HFF-Myc (cell line): ENCODE data around the gene CMTM3.
"Not testable (repeated sequence)": the region's sequence is repeated elsewhere in the genome, so short reads cannot be mapped to it uniquely, and the experiment has no call there.

Source experiments
- DNase-seq: peaks from one replicate; pipeline ENCODE4 v3.0.0-alpha.2; 2011; ENCODE audit warnings: low read depth; ENCODE audit errors: extremely low read depth
- H3K4me3 ChIP-seq: replicated peaks from 2 replicates; pipeline ENCODE4 v1.5.1; 2011; ENCODE audit warnings: low read depth, mild to moderate bottlenecking, control low read depth, low read length
- CTCF ChIP-seq: IDR thresholded peaks from 2 replicates; pipeline ENCODE4 v1.5.1; 2012; ENCODE audit warnings: mild to moderate bottlenecking, low read depth, low read length, control low read depth; ENCODE audit errors: missing control alignments

Gene CMTM3

GRCh38 chr16:66610111-66610820 lies 5.8 kb downstream of the CMTM3 start:
- TF ChIP-seq CTCF, result no peak
- DNase-seq, result no peak
- no peak overlapping the region for H3K4me3 ChIP-seq

GRCh38 chr16:66611911-66612310 lies 7.4 kb downstream of the CMTM3 start:
- not testable (repeated sequence) for H3K4me3 ChIP-seq, DNase-seq

- no peak for DNase-seq
- TF ChIP-seq CTCF, result no peak
- no peak overlapping the region for H3K4me3 ChIP-seq
These were observed 7.9 kb downstream of the CMTM3 start for GRCh38 chr16:66612422-66612821.

GRCh38 chr16:66614161-66614802 lies 9.8 kb downstream of the CMTM3 start:
- TF ChIP-seq CTCF, result no peak
- DNase-seq, result no peak
- H3K4me3 ChIP-seq, result no peak overlapping the region

- no peak overlapping the region for H3K4me3 ChIP-seq
- DNase-seq, result no peak
- TF ChIP-seq CTCF, result no peak
These were observed 11.7 kb downstream of the CMTM3 start for GRCh38 chr16:66616169-66616568.

- no peak for TF ChIP-seq CTCF
- no peak overlapping the region for H3K4me3 ChIP-seq
- DNase-seq, result no peak
These were observed 12.1 kb downstream of the CMTM3 start for GRCh38 chr16:66616592-66616991.

GRCh38 chr16:66617010-66617434 lies 12.5 kb downstream of the CMTM3 start:
- DNase-seq, result no peak
- no peak for TF ChIP-seq CTCF
- no peak overlapping the region for H3K4me3 ChIP-seq
